Retinal pigment epithelial cell (primary cell): Measurements from ENCODE around the gene PI4K2A.
A peak's percentile ranks its signal among the peaks of the same experiment; 100 is the strongest.

Experiments used
- DNase-seq: peaks from one replicate; pipeline ENCODE4 v3.0.0-alpha.2; 2010; ENCODE audit warnings: low read depth
- H3K4me3 ChIP-seq: 2 replicates; pipeline ENCODE4 v1.5.1; 2011; ENCODE audit warnings: mild to moderate bottlenecking, low read length, control low read depth, moderate library complexity
- CTCF ChIP-seq: conservative IDR thresholded peaks from 2 replicates; pipeline ENCODE4 v1.5.1; 2011; ENCODE audit warnings: low read depth, low read length, control low read depth, inconsistent platforms

PI4K2A gene

GRCh38 chr10:97599272-97599619, 41.2 kb upstream of the PI4K2A start:
- no peak overlapping the region for H3K4me3 ChIP-seq
- TF ChIP-seq CTCF: no peak
- DNase-seq: no peak

- no peak for DNase-seq
- no peak for TF ChIP-seq CTCF
- H3K4me3 ChIP-seq: no peak overlapping the region
These were observed 39.9 kb upstream of the PI4K2A start for GRCh38 chr10:97600616-97601015.

GRCh38 chr10:97601268-97602215, 38.9 kb upstream of the PI4K2A start:
- no peak for DNase-seq
- no peak overlapping the region for H3K4me3 ChIP-seq
- no peak for TF ChIP-seq CTCF

- no peak for TF ChIP-seq CTCF
- H3K4me3 ChIP-seq: no peak overlapping the region
- no peak for DNase-seq
These were observed 33.3 kb upstream of the PI4K2A start for GRCh38 chr10:97607095-97607636.

GRCh38 chr10:97608991-97609561, 31.4 kb upstream of the PI4K2A start:
- H3K4me3 ChIP-seq: no peak overlapping the region
- DNase-seq: no peak
- no peak for TF ChIP-seq CTCF

- H3K4me3 ChIP-seq: no peak overlapping the region
- TF ChIP-seq CTCF: no peak
- no peak for DNase-seq
These were observed 29.0 kb upstream of the PI4K2A start for GRCh38 chr10:97611473-97611872.

- TF ChIP-seq CTCF: peak; percentile 36
- peak; percentile 25 for DNase-seq
- H3K4me3 ChIP-seq: no peak overlapping the region
These were observed 28.1 kb upstream of the PI4K2A start for GRCh38 chr10:97612386-97612785.
